ENCODE measurements around the gene NR2F6.

Gene NR2F6

GRCh38 chr19:17232258-17232657 is 13.5 kb downstream of the NR2F6 start:
- Histone ChIP-seq H3K9me2 (replicated peaks; ENCODE audit: insufficient read depth, low read length) (no peaks in the 10 kb centered on the region), H3K9me3 (replicated peaks; ENCODE audit: insufficient read depth, low read length) (no peaks in the 10 kb centered on the region), H3K27ac (ENCODE audit: low read length) (no peak overlapping the region), H3K4me3 (ENCODE audit: low read length) (no peak overlapping the region), H3K79me2 (ENCODE audit: low read length) (peaks cover 4% of the 10 kb centered on the region; the same call in 1 of the 2 replicates), H2AFZ (ENCODE audit: low read length) (no peak overlapping the region), H4K20me1 (ENCODE audit: insufficient read depth, low read length) (no peaks in the 10 kb centered on the region), H3K9ac (ENCODE audit: low read length) (no peak overlapping the region), H3K27me3 (replicated peaks; ENCODE audit: insufficient read depth, low read length) (no peaks in the 10 kb centered on the region), H3K4me2 (ENCODE audit: low read depth, low read length) (no peak overlapping the region), H3F3A (ENCODE audit: insufficient read depth, low read length) (no peaks in the 10 kb centered on the region), H3K4me1 (ENCODE audit: low read length) (0 out of 2 replicates have a peak, but pooled peaks cover 4% of the 10 kb centered on the region), H3K36me3 (replicated peaks; ENCODE audit: insufficient read depth, low read length) (no peaks in the 10 kb centered on the region)
- DNase-seq: no peak
- TF ChIP-seq EZH2phosphoT487 (IDR thresholded peaks at IDR 0.05; ENCODE audit: low read length): no peak

- no peak overlapping the region for H3K4me3 ChIP-seq (ENCODE audit: low read length)
- peaks cover 8% of the 10 kb centered on the region; the same call in 1 of the 2 replicates for H3K4me1 ChIP-seq (ENCODE audit: low read length)
- no peak overlapping the region for H3K27ac ChIP-seq (ENCODE audit: low read length)
- peaks cover 4% of the 10 kb centered on the region; the same call in 1 of the 2 replicates for H3K79me2 ChIP-seq (ENCODE audit: low read length)
- no peak overlapping the region for H2AFZ ChIP-seq (ENCODE audit: low read length)
- no peak overlapping the region for H3K4me2 ChIP-seq (ENCODE audit: low read depth, low read length)
- no peaks in the 10 kb centered on the region for H3K36me3 ChIP-seq (replicated peaks; ENCODE audit: insufficient read depth, low read length)
- no peak overlapping the region for H3K9ac ChIP-seq (ENCODE audit: low read length)
- H3F3A ChIP-seq (ENCODE audit: insufficient read depth, low read length): no peaks in the 10 kb centered on the region
- TF ChIP-seq CTCF (IDR thresholded peaks at IDR 0.05; ENCODE audit: low read length) (no peak), EZH2 (optimal IDR thresholded peaks at IDR 0.05; ENCODE audit: low read depth, low read length) (no peak), EZH2phosphoT487 (IDR thresholded peaks at IDR 0.05; ENCODE audit: low read length) (no peak)
- H3K27me3 ChIP-seq (replicated peaks; ENCODE audit: insufficient read depth, low read length): no peaks in the 10 kb centered on the region
- H3K9me2 ChIP-seq (replicated peaks; ENCODE audit: insufficient read depth, low read length): no peaks in the 10 kb centered on the region
- H3K9me3 ChIP-seq (replicated peaks; ENCODE audit: insufficient read depth, low read length): no peaks in the 10 kb centered on the region
- no peaks in the 10 kb centered on the region for H4K20me1 ChIP-seq (ENCODE audit: insufficient read depth, low read length)
- DNase-seq: no peak
These were observed 15.8 kb downstream of the NR2F6 start for GRCh38 chr19:17229890-17230289.

- H3K4me3 ChIP-seq (ENCODE audit: low read length): no peak overlapping the region
These were observed 17.8 kb downstream of the NR2F6 start for GRCh38 chr19:17227798-17228367.

More at GRCh38 chr19:17227798-17228367, 17.8 kb downstream of the NR2F6 start:
- Histone ChIP-seq H3F3A (ENCODE audit: insufficient read depth, low read length) (no peaks in the 10 kb centered on the region), H3K27me3 (replicated peaks; ENCODE audit: insufficient read depth, low read length) (no peaks in the 10 kb centered on the region; the same call in 1 of the 2 replicates), H3K4me2 (ENCODE audit: low read depth, low read length) (no peak overlapping the region), H2AFZ (ENCODE audit: low read length) (no peak overlapping the region), H3K9me3 (replicated peaks; ENCODE audit: insufficient read depth, low read length) (no peaks in the 10 kb centered on the region), H4K20me1 (ENCODE audit: insufficient read depth, low read length) (no peaks in the 10 kb centered on the region), H3K9ac (ENCODE audit: low read length) (no peak overlapping the region), H3K36me3 (replicated peaks; ENCODE audit: insufficient read depth, low read length) (no peaks in the 10 kb centered on the region), H3K79me2 (ENCODE audit: low read length) (no peaks in the 10 kb centered on the region), H3K4me1 (ENCODE audit: low read length) (peaks cover 4% of the 10 kb centered on the region; the same call in 1 of the 2 replicates), H3K9me2 (replicated peaks; ENCODE audit: insufficient read depth, low read length) (no peaks in the 10 kb centered on the region), H3K27ac (ENCODE audit: low read length) (no peak overlapping the region)
- DNase-seq: no peak
- TF ChIP-seq EZH2phosphoT487 (IDR thresholded peaks at IDR 0.05; ENCODE audit: low read length) (no peak), CTCF (IDR thresholded peaks at IDR 0.05; ENCODE audit: low read length) (no peak), EZH2 (optimal IDR thresholded peaks at IDR 0.05; ENCODE audit: low read depth, low read length) (no peak)

Data from MM.1S (cell line).